ENCODE data around the gene ARL15.

GRCh38 chr5:54313311-54314270 lies 3.2 kb upstream of the ARL15 start:
- TF ChIP-seq, protein P1, sequence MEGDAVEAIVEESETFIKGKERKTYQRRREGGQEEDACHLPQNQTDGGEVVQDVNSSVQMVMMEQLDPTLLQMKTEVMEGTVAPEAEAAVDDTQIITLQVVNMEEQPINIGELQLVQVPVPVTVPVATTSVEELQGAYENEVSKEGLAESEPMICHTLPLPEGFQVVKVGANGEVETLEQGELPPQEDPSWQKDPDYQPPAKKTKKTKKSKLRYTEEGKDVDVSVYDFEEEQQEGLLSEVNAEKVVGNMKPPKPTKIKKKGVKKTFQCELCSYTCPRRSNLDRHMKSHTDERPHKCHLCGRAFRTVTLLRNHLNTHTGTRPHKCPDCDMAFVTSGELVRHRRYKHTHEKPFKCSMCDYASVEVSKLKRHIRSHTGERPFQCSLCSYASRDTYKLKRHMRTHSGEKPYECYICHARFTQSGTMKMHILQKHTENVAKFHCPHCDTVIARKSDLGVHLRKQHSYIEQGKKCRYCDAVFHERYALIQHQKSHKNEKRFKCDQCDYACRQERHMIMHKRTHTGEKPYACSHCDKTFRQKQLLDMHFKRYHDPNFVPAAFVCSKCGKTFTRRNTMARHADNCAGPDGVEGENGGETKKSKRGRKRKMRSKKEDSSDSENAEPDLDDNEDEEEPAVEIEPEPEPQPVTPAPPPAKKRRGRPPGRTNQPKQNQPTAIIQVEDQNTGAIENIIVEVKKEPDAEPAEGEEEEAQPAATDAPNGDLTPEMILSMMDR (conservative IDR thresholded peaks at IDR 0.05; ENCODE audit: low read depth, low read length), result no peak
- TF ChIP-seq EZH2phosphoT487 (IDR thresholded peaks at IDR 0.05; ENCODE audit: borderline replicate concordance, low read length) (no peak), EZH2 (IDR thresholded peaks at IDR 0.05; ENCODE audit: low read length, unreplicated experiment) (no peak)

All from PC-3 (cell line).